Astrocyte (in vitro differentiated cells and primary cell): ENCODE data around the gene ARSG. TPM values are rescaled to one million over a fixed set of nuclear protein-coding genes. Genes with fewer than 3 reads are reported as not detected.
"Not testable (repeated sequence)": the region's sequence is repeated elsewhere in the genome, so short reads cannot be mapped to it uniquely, and the experiment has no call there.

ENCODE experiments used
- DNase-seq: peaks from one replicate; pipeline ENCODE4 v3.0.0-alpha.2; 2010; ENCODE audit warnings: low read depth
- FAIRE-seq: peaks from 2 replicates; lab custom pipeline; 2011; peaks lifted over from hg19 to GRCh38; lab: Jason Lieb, UNC
- H2AFZ ChIP-seq: 2 replicates; pipeline ENCODE4 v1.6.0; 2012; ENCODE audit warnings: low read depth, low read length, inconsistent platforms
- H3K27ac ChIP-seq: 2 replicates; pipeline ENCODE4 v1.5.1; 2011; ENCODE audit warnings: low read depth, low read length, inconsistent platforms
- H3K27me3 ChIP-seq: 2 replicates; pipeline ENCODE4 v1.6.0; 2011; ENCODE audit warnings: low read length, inconsistent platforms; ENCODE audit not compliant: insufficient read depth
- H3K36me3 ChIP-seq: 2 replicates; pipeline ENCODE4 v1.5.1; 2011; ENCODE audit warnings: low read length, inconsistent platforms; ENCODE audit not compliant: insufficient read depth
- H3K4me1 ChIP-seq: 2 replicates; pipeline ENCODE4 v1.5.1; 2011; ENCODE audit warnings: low read length, inconsistent platforms; ENCODE audit not compliant: insufficient read depth
- H3K4me2 ChIP-seq: 2 replicates; pipeline ENCODE4 v1.6.0; 2012; ENCODE audit warnings: low read length, inconsistent platforms
- H3K4me3 ChIP-seq: 2 replicates; pipeline ENCODE4 v1.5.1; 2011; ENCODE audit warnings: low read depth, mild to moderate bottlenecking, low read length, inconsistent platforms; ENCODE audit not compliant: insufficient read depth
- H3K79me2 ChIP-seq: 2 replicates; pipeline ENCODE4 v1.6.0; 2012; ENCODE audit warnings: mild to moderate bottlenecking, low read length, inconsistent platforms; ENCODE audit not compliant: insufficient read depth
- H3K9ac ChIP-seq: 2 replicates; pipeline ENCODE4 v1.6.0; 2012; ENCODE audit warnings: mild to moderate bottlenecking, low read length, inconsistent platforms
- H3K9me3 ChIP-seq: 2 replicates; pipeline ENCODE4 v1.5.1; 2012; ENCODE audit warnings: low read depth, mild to moderate bottlenecking, low read length, inconsistent platforms; ENCODE audit not compliant: insufficient read depth
- H4K20me1 ChIP-seq: 2 replicates; pipeline ENCODE4 v1.6.0; 2012; ENCODE audit warnings: low read length, inconsistent platforms; ENCODE audit not compliant: insufficient read depth
- H3K27ac Mint-ChIP-seq: one replicate; pipeline ENCODE4 v1.8.0; 2021; ENCODE audit warnings: mild to moderate bottlenecking, mixed read lengths; ENCODE audit not compliant: unreplicated experiment
- H3K27me3 Mint-ChIP-seq: one replicate; pipeline ENCODE4 v1.8.0; 2021; ENCODE audit warnings: low read depth, mixed read lengths; ENCODE audit not compliant: unreplicated experiment
- H3K36me3 Mint-ChIP-seq: one replicate; pipeline ENCODE4 v1.8.0; 2021; ENCODE audit warnings: low read depth, mixed read lengths; ENCODE audit not compliant: unreplicated experiment
- H3K4me1 Mint-ChIP-seq: one replicate; pipeline ENCODE4 v1.8.0; 2021; ENCODE audit warnings: low read depth, mixed read lengths; ENCODE audit not compliant: unreplicated experiment
- H3K4me3 Mint-ChIP-seq: one replicate; pipeline ENCODE4 v1.8.0; 2021; ENCODE audit warnings: mild to moderate bottlenecking, moderate library complexity, mixed read lengths; ENCODE audit not compliant: unreplicated experiment
- H3K9me3 Mint-ChIP-seq: one replicate; pipeline ENCODE4 v1.8.0; 2021; ENCODE audit warnings: mild to moderate bottlenecking, mixed read lengths; ENCODE audit not compliant: unreplicated experiment
- CTCF ChIP-seq: IDR thresholded peaks from 2 replicates; pipeline ENCODE4 v1.5.1; 2011; ENCODE audit warnings: low read depth, mild to moderate bottlenecking, inconsistent platforms, low read length, moderate library complexity; ENCODE audit not compliant: insufficient read depth
- EZH2 ChIP-seq: IDR thresholded peaks from 2 replicates; pipeline ENCODE4 v1.6.1; 2012; ENCODE audit warnings: mild to moderate bottlenecking, low read length, inconsistent platforms; ENCODE audit not compliant: insufficient read depth
- total RNA-seq: library from RNA; stranded (reverse); gene quantifications from 2 replicates; pipeline ENCODE4 v1.2.1, GENCODE V29; 2021

Gene ARSG
- total RNA-seq, 1 donor from 2014 or later = 2.6 TPM

- H3K4me3 ChIP-seq = no peak overlapping the region
- no peaks in the 10 kb centered on the region for H3K79me2 ChIP-seq
- H3K9ac ChIP-seq = no peak overlapping the region
- H3K36me3 ChIP-seq = no peaks in the 10 kb centered on the region
- Mint-ChIP-seq H3K4me1 (no peaks in the 10 kb centered on the region), H3K27me3 (peaks cover 11% of the 10 kb centered on the region), H3K36me3 (peaks cover 4% of the 10 kb centered on the region), H3K4me3 (no peak overlapping the region), H3K27ac (no peak overlapping the region), H3K9me3 (peaks cover 27% of the 10 kb centered on the region)
- H2AFZ ChIP-seq = no peak overlapping the region
- DNase-seq = no peak
- no peaks in the 10 kb centered on the region for H3K9me3 ChIP-seq
- H3K27me3 ChIP-seq = no peaks in the 10 kb centered on the region
- FAIRE-seq = no peak
- no peak overlapping the region for H3K27ac ChIP-seq
- no peaks in the 10 kb centered on the region for H3K4me1 ChIP-seq
- TF ChIP-seq CTCF (no peak), EZH2 (no peak)
- no peaks in the 10 kb centered on the region for H4K20me1 ChIP-seq
- H3K4me2 ChIP-seq = no peak overlapping the region
These were observed 38.0 kb downstream of the ARSG start for GRCh38 chr17:68329331-68329730.

- H3K36me3 Mint-ChIP-seq, H3K9ac ChIP-seq, H3K79me2 ChIP-seq, H3K4me1 ChIP-seq, FAIRE-seq, DNase-seq, H3K4me3 Mint-ChIP-seq, H2AFZ ChIP-seq, H4K20me1 ChIP-seq, H3K4me3 ChIP-seq, H3K36me3 ChIP-seq, H3K4me2 ChIP-seq, H3K4me1 Mint-ChIP-seq, H3K27ac ChIP-seq, H3K27ac Mint-ChIP-seq, H3K27me3 ChIP-seq, H3K9me3 ChIP-seq: not testable (repeated sequence)
- peaks cover 14% of the 10 kb centered on the region for H3K27me3 Mint-ChIP-seq
- peaks cover 25% of the 10 kb centered on the region for H3K9me3 Mint-ChIP-seq
These were observed 40.6 kb downstream of the ARSG start for GRCh38 chr17:68331932-68332331.

- Mint-ChIP-seq H3K9me3 (peaks cover 16% of the 10 kb centered on the region), H3K36me3 (peaks cover 8% of the 10 kb centered on the region), H3K27me3 (peaks cover 2% of the 10 kb centered on the region), H3K27ac (no peak overlapping the region), H3K4me3 (no peak overlapping the region), H3K4me1 (no peaks in the 10 kb centered on the region)
- Histone ChIP-seq H3K9me3 (no peaks in the 10 kb centered on the region), H3K79me2 (no peaks in the 10 kb centered on the region), H3K27me3 (no peaks in the 10 kb centered on the region), H3K4me3 (no peak overlapping the region), H3K27ac (no peak overlapping the region), H3K36me3 (no peaks in the 10 kb centered on the region), H3K9ac (no peak overlapping the region), H3K4me2 (no peak overlapping the region), H3K4me1 (no peaks in the 10 kb centered on the region), H2AFZ (no peak overlapping the region), H4K20me1 (no peaks in the 10 kb centered on the region)
- DNase-seq (no peak), FAIRE-seq (no peak)
- TF ChIP-seq EZH2 (no peak), CTCF (no peak)
These were observed 43.1 kb downstream of the ARSG start for GRCh38 chr17:68334393-68334792.
